Activated CD4-positive, alpha-beta T cell treated with anti-CD3 and anti-CD28 coated beads for 36 hours (primary cell): Measurements from ENCODE around the gene MTHFSD. TPM values are rescaled to one million over a fixed set of nuclear protein-coding genes. Genes with fewer than 3 reads are reported as not detected.

ENCODE experiments used
- ATAC-seq: fragments of 200-7000 bp; cut with Tn5 transposase; one replicate; pipeline ENCODE4 v1.10.0; 2021; ENCODE audit warnings: mild to moderate bottlenecking, moderate library complexity
- CTCF ChIA-PET: fragments of 350-600 bp; sonication (Branson Sonifier 250); formaldehyde crosslinking; loops from one replicate; lab custom pipeline; 2021; ENCODE audit warnings: antibody characterized with exemption; lab: Charles Lee
- POLR2A ChIA-PET: fragments of 350-600 bp; sonication (Branson Sonifier 250); formaldehyde crosslinking; loops from one replicate; lab custom pipeline; 2021; ENCODE audit warnings: antibody characterized with exemption, inconsistent platforms; lab: Charles Lee
- DNase-seq: peaks from one replicate; pipeline ENCODE4 v3.0.0-alpha.2; 2020
- H3K27ac Mint-ChIP-seq: one replicate; pipeline ENCODE4 v1.8.0; 2021; ENCODE audit warnings: mixed read lengths
- H3K27me3 Mint-ChIP-seq: one replicate; pipeline ENCODE4 v1.8.0; 2021; ENCODE audit warnings: mixed read lengths
- H3K36me3 Mint-ChIP-seq: one replicate; pipeline ENCODE4 v1.8.0; 2021; ENCODE audit warnings: low read depth, mixed read lengths
- H3K4me1 Mint-ChIP-seq: one replicate; pipeline ENCODE4 v1.8.0; 2021; ENCODE audit warnings: mixed read lengths
- H3K4me3 Mint-ChIP-seq: one replicate; pipeline ENCODE4 v1.8.0; 2021; ENCODE audit warnings: mild to moderate bottlenecking, moderate library complexity, mixed read lengths
- H3K9me3 Mint-ChIP-seq: one replicate; pipeline ENCODE4 v1.8.0; 2021; ENCODE audit warnings: low read depth, mixed read lengths
- intact Hi-C, 2 experiments: fragments of 100-400 bp; cut with DNase I in 1 of 2; cut with micrococcal nuclease in 1 of 2; formaldehyde crosslinking; loops; one replicate each; pipeline versions ENCODE4 v1.14.2 to v1.15.1; 2022 to 2024; cut with DNase I, micrococcal nuclease
- total RNA-seq, 2 experiments: library from RNA; stranded (reverse); gene quantifications; one replicate each; pipeline ENCODE4 v1.2.3, GENCODE V29; 2021

MTHFSD gene
- total RNA-seq, 2 experiments from 2014 or later = 21.2 to 22.1 TPM

DNA sequence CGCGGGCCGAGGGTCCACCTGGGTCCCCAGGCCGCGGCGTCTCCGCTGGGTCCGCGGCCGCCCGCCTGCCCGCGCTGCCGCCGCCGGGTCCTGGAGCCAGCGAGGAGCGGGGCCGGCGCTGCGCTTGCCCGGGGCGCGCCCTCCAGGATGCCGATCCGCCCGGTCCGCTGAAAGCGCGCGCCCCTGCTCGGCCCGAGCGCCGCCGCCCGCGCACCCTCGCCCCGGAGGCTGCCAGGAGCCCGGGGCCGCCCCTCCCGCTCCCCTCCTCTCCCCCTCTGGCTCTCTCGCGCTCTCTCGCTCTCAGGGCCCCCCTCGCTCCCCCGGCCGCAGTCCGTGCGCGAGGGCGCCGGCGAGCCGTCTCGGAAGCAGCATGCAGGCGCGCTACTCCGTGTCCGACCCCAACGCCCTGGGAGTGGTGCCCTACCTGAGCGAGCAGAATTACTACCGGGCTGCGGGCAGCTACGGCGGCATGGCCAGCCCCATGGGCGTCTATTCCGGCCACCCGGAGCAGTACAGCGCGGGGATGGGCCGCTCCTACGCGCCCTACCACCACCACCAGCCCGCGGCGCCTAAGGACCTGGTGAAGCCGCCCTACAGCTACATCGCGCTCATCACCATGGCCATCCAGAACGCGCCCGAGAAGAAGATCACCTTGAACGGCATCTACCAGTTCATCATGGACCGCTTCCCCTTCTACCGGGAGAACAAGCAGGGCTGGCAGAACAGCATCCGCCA, 12.1 kb upstream of the MTHFSD start:
- ChIA-PET POLR2A (no interaction called here), CTCF (no interaction called here)
- H3K4me3 Mint-ChIP-seq = no peak overlapping the region
- peaks cover 16% of the 10 kb centered on the region for H3K4me1 Mint-ChIP-seq
- intact Hi-C loops = loop anchor here (1.0 to 10.0 kb wide), 4 partner anchors 58 to 638 kb away; no protein-coding TSS in a partner anchor
- H3K36me3 Mint-ChIP-seq = no peaks in the 10 kb centered on the region
- peak; percentile 31 for DNase-seq
- ATAC-seq = no peak
- no peak overlapping the region for H3K27ac Mint-ChIP-seq
- no peaks in the 10 kb centered on the region for H3K9me3 Mint-ChIP-seq
- H3K27me3 Mint-ChIP-seq = peaks cover 60% of the 10 kb centered on the region

DNA sequence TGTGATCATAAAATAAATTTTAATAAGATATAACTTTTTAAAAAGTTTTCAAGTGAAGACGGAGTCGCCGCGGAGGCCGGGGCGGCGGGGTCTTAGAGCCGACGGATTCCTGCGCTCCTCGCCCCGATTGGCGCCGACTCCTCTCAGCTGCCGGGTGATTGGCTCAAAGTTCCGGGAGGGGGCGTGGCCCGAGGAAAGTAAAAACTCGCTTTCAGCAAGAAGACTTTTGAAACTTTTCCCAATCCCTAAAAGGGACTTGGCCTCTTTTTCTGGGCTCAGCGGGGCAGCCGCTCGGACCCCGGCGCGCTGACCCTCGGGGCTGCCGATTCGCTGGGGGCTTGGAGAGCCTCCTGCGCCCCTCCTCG, 11.5 kb upstream of the MTHFSD start, which contains the start of gene FOXC2:
FOXC2 (plus strand) TSS at position 229 of the 365 bp plus-strand sequence. CDS start 507 bp downstream, outside the sequence.
- Mint-ChIP-seq H3K4me3 (no peak within 1 kb of the TSS), H3K27ac (no peak within 1 kb of the TSS), H3K4me1 (peaks cover 16% of the 10 kb centered on the region), H3K27me3 (peaks cover 63% of the 10 kb centered on the region), H3K36me3 (no peaks in the 10 kb centered on the region), H3K9me3 (no peaks in the 10 kb centered on the region)
- ATAC-seq (peak; percentile 68), DNase-seq (peak; percentile 76)
- intact Hi-C loops = loop anchor here (2.0 to 10.0 kb wide), 3 partner anchors 58 to 638 kb away; no protein-coding TSS in a partner anchor
- ChIA-PET POLR2A (no interaction called here), CTCF (no interaction called here)

GRCh38 chr16:86565644-86566511, 10.8 kb upstream of the MTHFSD start:
- POLR2A ChIA-PET = no interaction called here
- Mint-ChIP-seq H3K4me1 (peaks cover 16% of the 10 kb centered on the region), H3K4me3 (no peak overlapping the region), H3K27ac (no peak overlapping the region), H3K36me3 (no peaks in the 10 kb centered on the region), H3K27me3 (peaks cover 60% of the 10 kb centered on the region), H3K9me3 (no peaks in the 10 kb centered on the region)
- CTCF ChIA-PET = interaction anchor here (0.7 to 3.3 kb wide), 3 partner anchors 13 to 497 kb away, joined by 3 to 14 read pairs (median 11); partner anchors contain the start of gene FOXL1
- ATAC-seq (no peak), DNase-seq (no peak)
- intact Hi-C loops = loop anchor here (2.0 to 10.0 kb wide), 5 partner anchors 57 to 1069 kb away; no protein-coding TSS in a partner anchor

GRCh38 chr16:86565181-86565631, 10.2 kb upstream of the MTHFSD start:
- POLR2A ChIA-PET = no interaction called here
- peaks cover 57% of the 10 kb centered on the region for H3K27me3 Mint-ChIP-seq
- no peaks in the 10 kb centered on the region for H3K36me3 Mint-ChIP-seq
- ATAC-seq = no peak
- H3K4me3 Mint-ChIP-seq = no peak overlapping the region
- no peak overlapping the region for H3K27ac Mint-ChIP-seq
- no peak for DNase-seq
- H3K9me3 Mint-ChIP-seq = no peaks in the 10 kb centered on the region
- intact Hi-C loops = loop anchor here (2.0 to 10.0 kb wide), 4 partner anchors 58 to 1070 kb away; no protein-coding TSS in a partner anchor
- H3K4me1 Mint-ChIP-seq = peaks cover 16% of the 10 kb centered on the region
- CTCF ChIA-PET = interaction anchor here (0.6 to 3.3 kb wide), 18 partner anchors 9 to 516 kb away, joined by 3 to 14 read pairs (median 3); partner anchors contain the start of gene FOXL1

GRCh38 chr16:86563469-86564345, 8.7 kb upstream of the MTHFSD start:
- ChIA-PET CTCF (interaction anchor here (0.6 to 3.3 kb wide), 23 partner anchors 8 to 733 kb away, joined by 3 to 14 read pairs (median 3); partner anchors contain the start of gene FOXL1), POLR2A (interaction anchor here (0.9 kb wide), 1 partner anchor 499 kb away, joined by 3 read pairs; no protein-coding TSS in a partner anchor)
- intact Hi-C loops = loop anchor here (1.0 to 10.0 kb wide), 11 partner anchors 13 to 1071 kb away; no protein-coding TSS in a partner anchor
- DNase-seq (peak; percentile 94), ATAC-seq (peak; percentile 88)
- no peak overlapping the region for H3K4me3 Mint-ChIP-seq
- no peak overlapping the region for H3K27ac Mint-ChIP-seq
- no peaks in the 10 kb centered on the region for H3K9me3 Mint-ChIP-seq
- H3K4me1 Mint-ChIP-seq = peaks cover 16% of the 10 kb centered on the region
- H3K27me3 Mint-ChIP-seq = peaks cover 49% of the 10 kb centered on the region
- no peaks in the 10 kb centered on the region for H3K36me3 Mint-ChIP-seq

- peaks cover 48% of the 10 kb centered on the region for H3K27me3 Mint-ChIP-seq
- peaks cover 16% of the 10 kb centered on the region for H3K4me1 Mint-ChIP-seq
- H3K36me3 Mint-ChIP-seq = no peaks in the 10 kb centered on the region
- H3K4me3 Mint-ChIP-seq = no peak overlapping the region
- intact Hi-C loops = loop anchor here (5.0 to 10.0 kb wide), 4 partner anchors 515 to 735 kb away; no protein-coding TSS in a partner anchor
- H3K9me3 Mint-ChIP-seq = no peaks in the 10 kb centered on the region
- CTCF ChIA-PET = interaction anchor here (0.7 to 1.0 kb wide), 2 partner anchors 627 to 734 kb away, joined by 3 read pairs; no protein-coding TSS in a partner anchor
- ATAC-seq = no peak
- no peak overlapping the region for H3K27ac Mint-ChIP-seq
- no peak for DNase-seq
- POLR2A ChIA-PET = no interaction called here
Observed at GRCh38 chr16:86562356-86562755, 7.3 kb upstream of the MTHFSD start.

DNA sequence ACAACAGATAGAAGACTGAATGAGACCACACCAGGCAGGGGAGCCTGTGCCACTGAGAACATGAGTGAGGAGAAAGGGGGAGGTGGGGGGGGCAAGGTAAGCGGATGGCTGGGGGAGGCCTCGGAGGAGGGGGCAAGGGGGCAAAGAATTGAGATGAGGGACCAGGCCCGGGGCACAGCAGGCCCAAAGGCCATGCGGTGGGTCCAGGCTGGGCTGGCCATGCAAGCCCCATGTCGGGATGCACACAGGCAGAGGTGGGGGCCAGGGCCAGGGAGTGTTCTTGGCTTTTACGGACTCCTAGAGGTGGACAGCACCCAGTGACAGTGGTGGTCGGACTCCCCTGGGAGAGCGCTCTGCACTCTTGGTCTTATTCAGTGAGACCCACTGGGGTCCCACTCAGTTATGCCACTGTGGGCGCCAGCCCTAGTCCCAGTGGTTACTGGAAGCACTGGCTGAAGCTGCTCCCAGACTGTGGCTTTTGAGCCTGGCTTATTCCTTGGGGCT, 4.8 kb upstream of the MTHFSD start:
- CTCF ChIA-PET = no interaction called here
- Mint-ChIP-seq H3K9me3 (no peaks in the 10 kb centered on the region), H3K36me3 (peaks cover 2% of the 10 kb centered on the region), H3K27ac (no peak overlapping the region), H3K4me3 (no peak overlapping the region), H3K4me1 (peaks cover 10% of the 10 kb centered on the region), H3K27me3 (peaks cover 34% of the 10 kb centered on the region)
- intact Hi-C loops = loop anchor here (5.0 to 10.0 kb wide), 7 partner anchors 517 to 1535 kb away; partner anchors contain the start of genes GINS2 (in 1 of the 2) and KIAA0513 (in 1 of the 2)
- POLR2A ChIA-PET = no interaction called here
- ATAC-seq (no peak), DNase-seq (no peak)

- ChIA-PET CTCF (interaction anchor here (0.8 kb wide), 1 partner anchor 504 kb away, joined by 4 read pairs; no protein-coding TSS in a partner anchor), POLR2A (no interaction called here)
- Mint-ChIP-seq H3K27me3 (peaks cover 22% of the 10 kb centered on the region), H3K36me3 (peaks cover 9% of the 10 kb centered on the region), H3K4me3 (no peak overlapping the region), H3K4me1 (peaks cover 8% of the 10 kb centered on the region), H3K9me3 (no peaks in the 10 kb centered on the region), H3K27ac (no peak overlapping the region)
- DNase-seq (no peak), ATAC-seq (no peak)
- intact Hi-C loops = loop anchor here in 1 of 2 experiments (10.0 kb wide), 3 partner anchors 674 to 1534 kb away; partner anchors contain the start of genes GINS2 and KIAA0513
Observed at GRCh38 chr16:86558355-86559193, 3.5 kb upstream of the MTHFSD start.

- DNase-seq (no peak), ATAC-seq (no peak)
- no peak overlapping the region for H3K27ac Mint-ChIP-seq
- ChIA-PET CTCF (interaction anchor here (0.5 kb wide), 1 partner anchor 767 kb away, joined by 3 read pairs; no protein-coding TSS in a partner anchor), POLR2A (no interaction called here)
- peaks cover 10% of the 10 kb centered on the region for H3K36me3 Mint-ChIP-seq
- H3K4me3 Mint-ChIP-seq = no peak overlapping the region
- H3K4me1 Mint-ChIP-seq = peaks cover 9% of the 10 kb centered on the region
- intact Hi-C loops = loop anchor here in 1 of 2 experiments (10.0 kb wide), 3 partner anchors 673 to 1533 kb away; partner anchors contain the start of genes GINS2 and KIAA0513
- H3K27me3 Mint-ChIP-seq = peaks cover 16% of the 10 kb centered on the region
- no peaks in the 10 kb centered on the region for H3K9me3 Mint-ChIP-seq
Observed at GRCh38 chr16:86557587-86557986, 2.6 kb upstream of the MTHFSD start.
